Neural progenitor cell (in vitro differentiated cells): Measurements from ENCODE around the gene NAP1L5.

Experiments used
- EZH2 ChIP-seq: fragments of 200-600 bp; sonication (generic); IDR thresholded peaks from 2 replicates; pipeline ENCODE4 v1.6.1; 2017; ENCODE audit warnings: antibody characterized with exemption, mild to moderate bottlenecking, moderate library complexity
- EZH2phosphoT487 ChIP-seq: fragments of 200-600 bp; sonication (generic); IDR thresholded peaks from 2 replicates; pipeline ENCODE4 v1.6.1; 2017; ENCODE audit warnings: antibody characterized with exemption
- TF ChIP-seq, protein P1 (sequence below): fragments of 200-600 bp; sonication (generic); IDR thresholded peaks from 2 replicates; pipeline ENCODE4 v1.5.1; 2017; ENCODE audit warnings: antibody characterized with exemption, mild to moderate bottlenecking

DNA sequence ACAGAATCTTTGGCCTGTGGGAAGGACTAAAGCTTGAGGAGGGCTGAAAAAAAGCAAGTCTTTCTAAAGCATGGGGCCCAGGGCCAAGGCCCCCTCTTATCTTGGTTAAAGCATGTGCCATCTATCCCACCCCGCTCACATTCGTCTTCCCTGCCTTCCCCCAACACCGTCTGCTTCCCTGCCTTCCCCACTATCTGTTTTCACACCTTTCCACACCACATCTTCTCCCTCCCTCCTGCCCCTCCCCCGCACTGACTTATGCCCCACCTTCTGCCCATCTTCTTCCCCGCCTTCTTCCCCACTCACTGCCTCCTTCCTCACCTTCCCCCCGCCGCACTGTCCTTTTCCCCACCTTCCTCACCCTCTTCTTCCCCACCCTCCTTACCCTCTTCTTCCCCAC, 890 bp upstream of the NAP1L5 start:
- TF ChIP-seq, protein P1, sequence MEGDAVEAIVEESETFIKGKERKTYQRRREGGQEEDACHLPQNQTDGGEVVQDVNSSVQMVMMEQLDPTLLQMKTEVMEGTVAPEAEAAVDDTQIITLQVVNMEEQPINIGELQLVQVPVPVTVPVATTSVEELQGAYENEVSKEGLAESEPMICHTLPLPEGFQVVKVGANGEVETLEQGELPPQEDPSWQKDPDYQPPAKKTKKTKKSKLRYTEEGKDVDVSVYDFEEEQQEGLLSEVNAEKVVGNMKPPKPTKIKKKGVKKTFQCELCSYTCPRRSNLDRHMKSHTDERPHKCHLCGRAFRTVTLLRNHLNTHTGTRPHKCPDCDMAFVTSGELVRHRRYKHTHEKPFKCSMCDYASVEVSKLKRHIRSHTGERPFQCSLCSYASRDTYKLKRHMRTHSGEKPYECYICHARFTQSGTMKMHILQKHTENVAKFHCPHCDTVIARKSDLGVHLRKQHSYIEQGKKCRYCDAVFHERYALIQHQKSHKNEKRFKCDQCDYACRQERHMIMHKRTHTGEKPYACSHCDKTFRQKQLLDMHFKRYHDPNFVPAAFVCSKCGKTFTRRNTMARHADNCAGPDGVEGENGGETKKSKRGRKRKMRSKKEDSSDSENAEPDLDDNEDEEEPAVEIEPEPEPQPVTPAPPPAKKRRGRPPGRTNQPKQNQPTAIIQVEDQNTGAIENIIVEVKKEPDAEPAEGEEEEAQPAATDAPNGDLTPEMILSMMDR: no peak
- no peak for TF ChIP-seq EZH2
- no peak for TF ChIP-seq EZH2phosphoT487
